ENCODE data around the gene NBPF19.
"Not testable (repeated sequence)": the region's sequence is repeated elsewhere in the genome, so short reads cannot be mapped to it uniquely, and the experiment has no call there.

DNA sequence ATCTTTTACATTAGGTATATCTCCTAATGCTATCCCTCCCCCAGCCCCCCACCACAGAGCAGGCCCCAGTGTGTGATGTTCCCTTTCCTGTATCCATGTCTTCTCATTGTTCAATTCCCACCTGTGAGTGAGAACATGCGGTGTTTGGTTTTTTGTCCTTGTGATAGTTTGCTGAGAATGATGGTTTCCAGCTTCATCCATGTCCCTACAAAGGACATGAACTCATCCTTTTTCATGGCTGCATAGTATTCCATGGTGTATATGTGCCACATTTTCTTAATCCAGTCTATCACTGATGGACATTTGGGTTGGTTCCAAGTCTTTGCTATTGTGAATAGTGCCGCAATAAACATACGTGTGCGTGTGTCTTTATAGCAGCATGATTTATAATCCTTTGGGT, 90.6 kb downstream of the NBPF19 start:
- TF ChIP-seq JUND (IDR thresholded peaks at IDR 0.05); SIN3A (IDR thresholded peaks at IDR 0.05; ENCODE audit: borderline replicate concordance, low read depth, low read length); ZBTB33 (IDR thresholded peaks at IDR 0.05; ENCODE audit: borderline replicate concordance, low read depth): not testable (repeated sequence)
